HG02970 (cell line): ENCODE measurements around the gene UBR4.
"Not testable (repeated sequence)": the region's sequence is repeated elsewhere in the genome, so short reads cannot be mapped to it uniquely, and the experiment has no call there.

Source experiments
- ATAC-seq: cut with Tn5 transposase; IDR thresholded peaks from one replicate; pipeline ENCODE4 v1.9.1; 2021; ENCODE audit warnings: mild to moderate bottlenecking, moderate library complexity, moderate number of reproducible peaks; ENCODE audit not compliant: unreplicated experiment, low FRiP score

UBR4 gene

GRCh38 chr1:19209990-19210771 is at the start of gene UBR4:
TSS of gene UBR4 (minus strand) at chr1:19210266. CDS start at chr1:19210248, 18 bp downstream.
- ATAC-seq = peak; percentile 92

- ATAC-seq = no peak
Observed at GRCh38 chr1:19258353-19258752, 48.3 kb upstream of the UBR4 start.

- ATAC-seq = no peak
Observed at GRCh38 chr1:19257178-19257914, 47.3 kb upstream of the UBR4 start.

DNA sequence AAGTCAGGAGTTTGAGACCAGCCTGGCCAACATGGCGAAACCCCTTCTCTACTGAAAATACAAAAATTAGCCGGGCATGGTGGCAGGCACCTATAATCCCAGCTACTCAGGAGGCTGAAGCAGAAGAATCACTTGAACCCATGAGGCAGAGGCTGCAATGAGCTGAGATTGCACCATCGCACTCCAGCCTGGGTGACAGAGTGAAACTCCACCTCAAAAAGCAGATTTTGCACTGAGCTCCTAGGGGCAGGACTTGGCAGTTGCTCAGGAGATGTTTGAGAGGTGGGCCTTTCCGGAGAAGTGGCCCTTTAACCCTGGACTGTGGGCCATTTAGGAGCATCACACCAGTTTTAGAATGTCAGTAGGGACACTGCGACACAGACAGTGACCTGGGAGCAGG is 46.2 kb upstream of the UBR4 start:
- ATAC-seq = not testable (repeated sequence)

DNA sequence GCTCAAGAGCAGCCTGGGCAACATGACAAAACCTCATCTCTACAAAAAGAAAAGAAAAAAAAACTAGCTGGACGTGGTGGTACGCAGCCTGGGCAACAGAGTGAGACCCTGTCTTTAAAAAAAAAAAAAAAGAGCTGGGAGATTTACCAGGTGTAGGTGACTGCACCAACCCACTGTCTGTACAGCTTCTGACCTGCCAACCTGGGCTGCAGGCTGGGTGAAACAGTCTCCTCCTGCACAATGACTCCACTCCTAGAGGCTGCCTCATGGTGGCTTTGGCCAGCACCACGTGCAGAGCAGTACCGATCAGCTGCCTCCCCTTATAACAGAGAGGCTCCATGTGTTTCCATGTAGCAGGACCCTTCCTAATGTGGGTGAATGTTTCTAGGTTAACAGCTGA is 45.2 kb upstream of the UBR4 start:
- no peak for ATAC-seq

DNA sequence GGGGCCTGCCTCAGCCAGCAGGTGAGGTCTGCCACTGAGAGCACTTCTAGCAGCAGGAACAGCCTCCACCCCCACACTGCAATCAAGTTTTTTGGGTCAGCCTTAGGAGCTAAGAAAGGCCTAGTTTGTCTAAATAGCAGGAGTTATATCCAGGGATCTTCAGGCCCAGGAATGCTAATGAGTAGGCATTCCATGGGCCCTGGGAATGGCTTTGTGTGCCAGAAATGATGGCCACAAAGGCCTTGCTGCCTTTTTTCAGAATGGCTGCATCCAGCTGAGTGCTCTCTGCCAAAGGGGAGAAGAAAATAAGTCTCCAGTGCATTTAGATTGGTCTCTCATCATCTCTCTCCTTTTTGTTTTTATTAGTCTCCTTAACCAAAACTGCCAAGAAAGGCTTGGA is 44.4 kb upstream of the UBR4 start:
- no peak for ATAC-seq

DNA sequence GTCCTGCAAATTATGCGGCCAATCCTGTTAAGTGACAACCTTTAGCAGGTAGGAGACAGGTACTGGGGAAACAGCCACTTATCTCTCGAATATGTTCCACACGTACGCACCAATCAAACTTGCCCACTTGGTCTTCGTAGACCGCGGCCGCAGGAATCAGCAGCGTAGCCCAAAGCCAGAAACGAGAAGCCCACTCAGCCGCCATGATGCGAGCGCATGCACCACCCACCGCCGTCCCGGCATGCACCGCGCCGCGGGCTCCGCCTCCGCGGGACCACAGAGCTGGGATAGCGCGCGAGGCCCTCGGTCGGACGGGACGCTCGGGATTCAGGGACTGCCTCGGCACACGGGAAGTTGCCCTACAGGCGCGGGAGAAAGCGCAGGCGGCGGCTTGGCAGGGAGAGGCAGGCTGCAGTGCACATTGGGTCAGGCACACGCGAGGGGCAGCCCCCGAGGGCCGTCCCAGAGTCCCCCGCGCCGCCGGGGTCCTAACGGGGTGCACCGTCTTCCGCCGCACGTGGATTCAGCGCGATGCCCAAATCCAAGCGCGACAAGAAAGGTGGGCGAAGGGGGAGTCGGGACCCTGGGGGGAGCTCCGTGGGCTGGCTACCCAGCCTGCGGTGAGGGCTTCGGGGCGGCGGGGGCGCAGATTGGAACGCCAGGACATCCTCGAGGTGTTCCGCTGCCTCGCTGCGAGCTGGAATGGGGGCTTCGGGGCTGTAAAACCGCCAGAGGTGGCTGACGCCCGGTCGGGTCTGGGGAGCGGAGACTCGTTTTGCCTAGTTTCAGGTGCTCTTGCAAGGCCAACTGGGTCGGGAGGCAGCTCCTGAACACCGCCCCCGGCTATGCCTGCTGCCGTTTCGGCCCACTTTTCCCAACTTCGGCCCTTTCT is 41.5 kb upstream of the UBR4 start, which contains the start of the genes EMC1 and MRTO4:
EMC1 (minus strand) TSS at position 220 of the 892 bp plus-strand sequence; CDS start at position 205, 15 bp downstream.
MRTO4 (plus strand) TSS at position 501 of the 892 bp plus-strand sequence; CDS start at position 532, 31 bp downstream.
- ATAC-seq = peak; percentile 86

DNA sequence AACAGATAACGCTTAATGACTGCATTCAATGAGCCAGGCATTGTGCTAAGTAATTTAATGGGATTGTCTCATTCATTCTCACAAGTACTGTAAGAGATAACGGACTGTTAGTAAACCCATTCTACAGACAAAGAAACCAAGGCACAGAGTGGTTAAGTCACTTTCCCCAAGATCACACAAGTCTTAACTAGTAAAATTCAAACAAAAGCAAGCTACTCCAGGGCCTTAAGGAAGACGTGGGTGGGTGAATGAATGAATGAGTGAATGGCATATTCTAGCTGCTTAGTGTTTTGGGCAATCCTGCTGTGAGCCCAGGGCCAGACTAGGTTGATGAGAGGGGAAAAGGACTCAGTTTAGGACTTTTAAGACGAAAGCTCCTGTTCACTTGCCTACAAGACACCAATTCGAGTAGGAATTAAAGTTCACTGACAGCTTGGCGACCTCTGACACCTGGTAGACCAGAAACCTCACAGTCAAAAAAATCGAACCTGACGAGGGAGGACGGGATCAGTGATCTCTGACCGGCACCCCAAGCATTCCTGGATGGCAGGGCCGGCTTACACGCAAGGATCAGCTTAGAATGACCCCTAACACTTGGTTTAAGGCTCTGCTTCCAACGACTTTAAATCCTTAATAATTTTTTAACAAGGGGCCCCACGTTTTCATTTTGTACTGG is 40.7 kb upstream of the UBR4 start:
- ATAC-seq = no peak

DNA sequence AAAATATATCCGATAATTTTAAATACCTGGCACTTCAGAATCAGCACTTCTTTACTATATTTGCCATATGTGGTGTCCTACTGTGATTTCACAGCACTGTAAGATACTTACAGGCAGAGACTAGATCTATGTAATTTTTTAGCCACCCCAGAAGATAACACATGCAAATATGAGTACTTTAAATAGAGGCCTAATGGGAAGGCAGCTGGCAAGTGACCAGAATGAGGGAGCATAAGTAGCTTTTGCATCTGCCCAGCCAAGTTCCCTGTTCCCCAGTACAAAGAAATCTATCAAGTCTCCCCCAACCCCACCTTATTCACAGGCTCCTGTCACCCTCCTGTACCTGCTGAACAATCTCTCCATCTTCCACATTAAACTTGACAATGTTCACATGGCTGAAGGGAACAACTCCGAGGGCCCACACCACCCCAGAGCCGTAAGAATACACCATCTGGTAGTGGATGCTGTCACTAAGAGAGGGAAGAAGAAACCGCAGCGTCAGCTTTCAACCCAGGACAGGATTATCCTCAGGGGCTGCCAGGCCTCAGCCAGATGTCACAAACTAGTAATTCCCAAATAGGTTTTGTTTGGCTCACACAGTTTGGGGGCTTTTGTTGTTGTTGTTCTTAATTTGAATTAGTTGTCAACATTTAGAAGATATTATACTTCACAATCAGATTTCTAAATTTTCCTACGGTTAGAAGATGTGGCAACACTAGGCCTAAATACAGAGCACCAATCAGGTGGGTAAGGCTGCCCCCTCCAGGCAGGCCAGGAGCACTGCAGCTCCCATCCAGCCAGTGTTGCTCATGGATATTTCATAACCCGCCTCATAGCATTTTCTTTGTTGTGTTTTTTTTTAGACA is 30.8 kb upstream of the UBR4 start:
- no peak for ATAC-seq

DNA sequence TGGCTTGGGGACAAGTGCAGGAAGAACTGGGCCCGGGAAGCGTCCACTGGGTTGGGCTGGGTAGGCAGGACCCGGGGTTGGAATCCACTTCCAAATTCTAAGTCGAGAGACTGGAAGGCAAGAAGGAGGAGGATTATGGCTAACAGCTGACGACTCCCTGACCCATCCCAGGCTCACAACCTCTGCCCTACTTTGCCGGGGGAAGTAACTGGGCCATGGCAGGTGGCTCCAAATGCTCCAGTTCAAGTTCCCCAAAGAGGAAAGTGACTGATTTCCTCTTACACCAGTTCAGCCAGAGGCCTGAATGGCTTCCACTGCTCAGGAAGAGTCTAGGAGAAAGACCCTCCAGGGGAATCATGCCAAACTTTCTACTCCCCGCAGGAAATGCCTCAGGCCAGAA is 29.8 kb upstream of the UBR4 start:
- ATAC-seq = no peak

DNA sequence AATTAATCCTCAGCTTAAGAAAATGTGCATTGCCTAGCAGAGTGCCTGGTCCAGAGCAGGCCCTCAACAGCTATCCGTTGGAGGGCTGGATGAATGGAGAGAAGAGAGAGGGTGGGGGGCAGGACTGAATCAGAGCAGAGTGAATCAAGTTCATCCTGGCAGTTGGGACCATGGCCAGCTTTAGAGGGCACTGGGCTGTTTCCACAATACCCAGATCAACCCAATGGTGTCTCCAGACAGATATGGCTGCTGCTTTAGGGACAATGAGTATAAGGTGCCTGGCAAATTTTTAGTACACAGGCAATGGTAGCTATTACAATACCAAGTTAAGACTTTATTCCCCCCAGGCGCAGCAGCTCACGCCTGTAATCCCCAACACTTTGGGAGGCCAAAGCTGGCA is 24.2 kb upstream of the UBR4 start:
- no peak for ATAC-seq

DNA sequence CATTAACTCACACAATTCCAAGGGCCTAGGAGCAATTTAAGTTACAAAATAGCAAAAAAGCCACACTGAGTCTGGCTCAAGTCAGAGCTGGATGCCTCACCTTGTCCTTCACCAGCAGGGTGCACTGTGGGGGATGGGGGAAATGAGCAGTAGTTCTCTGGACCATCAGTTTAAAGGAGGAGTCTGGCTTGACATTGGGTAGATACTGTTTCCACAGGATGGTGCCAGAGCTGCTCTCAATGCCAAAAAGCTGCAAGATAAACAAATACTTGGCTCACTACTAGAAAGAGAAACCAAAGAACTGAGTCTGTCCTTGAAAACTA is 22.4 kb upstream of the UBR4 start:
- no peak for ATAC-seq

GRCh38 chr1:19231736-19232523 is 21.9 kb upstream of the UBR4 start:
- ATAC-seq = not testable (repeated sequence)

GRCh38 chr1:19229828-19230325 is 19.8 kb upstream of the UBR4 start:
- no peak for ATAC-seq

- no peak for ATAC-seq
Observed at GRCh38 chr1:19229229-19229628, 19.2 kb upstream of the UBR4 start.

DNA sequence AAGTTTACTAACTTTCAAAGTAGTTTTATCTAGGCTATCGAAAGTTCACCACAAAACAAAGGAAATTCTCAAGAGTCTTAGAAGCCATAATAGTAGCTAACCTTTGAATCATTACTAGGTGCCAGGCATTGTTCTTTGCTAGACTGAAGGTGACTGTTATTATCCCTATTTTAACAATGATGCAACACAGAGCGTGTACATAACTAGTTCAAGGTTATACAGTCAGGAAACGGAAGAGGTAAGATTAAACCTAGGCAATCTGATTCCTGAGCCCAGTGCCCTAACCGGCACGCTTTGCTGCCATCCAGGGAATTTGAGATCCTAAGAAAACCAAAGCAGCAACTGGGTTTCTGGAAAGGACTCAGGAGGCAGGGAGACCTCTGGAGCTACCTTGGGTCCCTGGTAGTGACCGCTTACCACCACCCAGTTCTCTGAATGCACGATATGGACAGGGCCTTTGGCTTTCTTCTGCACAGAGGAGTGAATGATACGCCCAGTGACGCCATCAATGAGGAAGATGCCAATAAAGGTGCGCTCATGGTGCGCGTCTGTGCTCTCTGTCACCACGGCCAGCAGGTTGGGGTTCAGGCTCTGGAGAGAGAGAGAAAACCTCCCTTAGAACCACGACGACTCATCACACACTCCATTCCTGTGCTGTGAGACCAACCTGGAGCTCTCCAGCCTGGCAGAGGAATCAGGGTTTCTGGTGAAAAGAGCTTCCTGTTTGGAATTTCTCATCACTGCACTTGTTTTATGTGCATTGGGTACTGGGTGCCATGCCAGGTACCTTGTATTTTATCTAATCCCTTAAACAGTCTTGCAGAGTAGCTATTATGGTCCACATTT is 13.1 kb upstream of the UBR4 start:
- ATAC-seq = no peak

DNA sequence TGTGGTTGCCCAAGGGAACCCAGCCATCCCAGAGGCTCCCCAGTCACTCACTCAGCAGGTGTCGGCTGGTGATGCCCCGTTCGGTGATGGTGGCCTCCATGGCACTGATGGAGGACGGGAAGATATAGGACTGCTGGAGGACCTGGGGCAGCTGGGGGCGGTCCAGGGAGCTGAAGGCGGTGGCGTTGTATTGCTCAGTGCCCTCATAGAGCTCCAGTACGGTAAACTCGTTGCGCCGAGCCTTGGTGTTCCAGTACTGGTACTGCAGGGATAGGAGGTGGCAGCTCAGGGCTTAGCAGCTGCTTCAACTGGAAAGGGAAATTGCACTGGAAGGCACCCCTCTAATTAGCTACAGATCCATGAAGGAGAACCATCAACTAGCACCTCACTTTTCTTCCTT is 12.5 kb upstream of the UBR4 start:
- ATAC-seq = no peak
